K562 (cell line): ENCODE measurements around the gene STX17.

ENCODE experiments used
- CEBPB ChIP-seq: fragments of 450-650 bp; IDR thresholded peaks from 2 replicates; pipeline ENCODE4 v1.6.1; 2016; ENCODE audit warnings: missing genetic modification characterization, missing compliant biosample characterization
- FOXJ3 ChIP-seq: sonication (generic); formaldehyde crosslinking; IDR thresholded peaks from 2 replicates; pipeline ENCODE4 v1.4.0; 2020; ENCODE audit warnings: mild to moderate bottlenecking, missing genetic modification reagents
- NR2F6 ChIP-seq: fragments of 450-650 bp; formaldehyde crosslinking; IDR thresholded peaks from 2 replicates; pipeline ENCODE4 v1.4.0; 2020; ENCODE audit warnings: mild to moderate bottlenecking
- POLR2AphosphoS5 ChIP-seq: IDR thresholded peaks from 2 replicates; pipeline ENCODE4 v1.6.1; 2011; ENCODE audit warnings: mild to moderate bottlenecking, low read depth, low read length, moderate library complexity; ENCODE audit not compliant: control insufficient read depth, insufficient read depth
- POLR3A ChIP-seq: IDR thresholded peaks from 2 replicates; pipeline ENCODE4 v1.6.1; 2011; ENCODE audit warnings: borderline replicate concordance, mild to moderate bottlenecking, moderate library complexity; ENCODE audit not compliant: insufficient read length, insufficient read depth; ENCODE audit errors: extremely low read depth
- SMAD3 ChIP-seq: fragments of 450-650 bp; formaldehyde crosslinking; conservative IDR thresholded peaks from 2 replicates; pipeline ENCODE4 v1.4.0; 2020; ENCODE audit warnings: mild to moderate bottlenecking
- ZNF274 ChIP-seq: IDR thresholded peaks from 2 replicates; pipeline ENCODE4 v1.6.1; 2011; ENCODE audit warnings: low read depth, mild to moderate bottlenecking, low read length, moderate library complexity, borderline replicate concordance
- TF ChIP-seq, protein P1 (sequence below), 3 experiments: IDR thresholded peaks in 2 of 3; conservative IDR thresholded peaks in 1 of 3; 2 replicates each; pipeline ENCODE4 v1.5.1; 2011 to 2012; ENCODE audit warnings: low read length in 3 of 3, mild to moderate bottlenecking in 3 of 3, control low read depth in 2 of 3, improper control_type of control experiment in 1 of 3, inconsistent platforms in 1 of 3, low read depth in 1 of 3, mixed read lengths in 1 of 3, moderate library complexity in 1 of 3; ENCODE audit not compliant: insufficient read depth in 2 of 3
- TF ChIP-seq, protein P2 (sequence below), 2 experiments: fragments of 450-650 bp; formaldehyde crosslinking in 1 of 2; IDR thresholded peaks; 2 replicates each; pipeline versions ENCODE4 v1.4.0 to v1.6.1; 2014 to 2020; ENCODE audit warnings: mild to moderate bottlenecking in 2 of 2, borderline replicate concordance in 1 of 2, low read depth in 1 of 2

DNA sequence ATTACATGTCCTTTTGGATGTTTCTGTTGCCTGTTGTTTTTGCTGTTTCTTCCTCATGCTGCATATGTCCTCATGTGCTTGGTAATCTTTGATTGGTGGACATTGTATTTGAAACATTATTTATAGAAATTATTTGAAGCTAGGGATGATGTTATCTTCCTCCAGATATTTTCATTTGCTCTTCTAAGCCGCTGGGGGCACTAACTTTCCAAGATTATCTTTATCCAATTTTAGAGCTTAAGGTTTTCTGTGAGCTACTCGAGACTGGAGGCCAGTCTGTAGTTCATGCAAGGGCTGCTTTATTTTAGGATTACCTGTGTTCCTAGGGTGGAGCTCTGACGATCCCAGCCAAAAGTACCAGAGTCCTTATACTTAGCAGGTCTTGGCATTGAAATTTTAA lies 40.9 kb downstream of the STX17 start:
- TF ChIP-seq, protein P1, sequence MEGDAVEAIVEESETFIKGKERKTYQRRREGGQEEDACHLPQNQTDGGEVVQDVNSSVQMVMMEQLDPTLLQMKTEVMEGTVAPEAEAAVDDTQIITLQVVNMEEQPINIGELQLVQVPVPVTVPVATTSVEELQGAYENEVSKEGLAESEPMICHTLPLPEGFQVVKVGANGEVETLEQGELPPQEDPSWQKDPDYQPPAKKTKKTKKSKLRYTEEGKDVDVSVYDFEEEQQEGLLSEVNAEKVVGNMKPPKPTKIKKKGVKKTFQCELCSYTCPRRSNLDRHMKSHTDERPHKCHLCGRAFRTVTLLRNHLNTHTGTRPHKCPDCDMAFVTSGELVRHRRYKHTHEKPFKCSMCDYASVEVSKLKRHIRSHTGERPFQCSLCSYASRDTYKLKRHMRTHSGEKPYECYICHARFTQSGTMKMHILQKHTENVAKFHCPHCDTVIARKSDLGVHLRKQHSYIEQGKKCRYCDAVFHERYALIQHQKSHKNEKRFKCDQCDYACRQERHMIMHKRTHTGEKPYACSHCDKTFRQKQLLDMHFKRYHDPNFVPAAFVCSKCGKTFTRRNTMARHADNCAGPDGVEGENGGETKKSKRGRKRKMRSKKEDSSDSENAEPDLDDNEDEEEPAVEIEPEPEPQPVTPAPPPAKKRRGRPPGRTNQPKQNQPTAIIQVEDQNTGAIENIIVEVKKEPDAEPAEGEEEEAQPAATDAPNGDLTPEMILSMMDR (IDR thresholded peaks at IDR 0.05 in 2 of 3, conservative IDR thresholded peaks at IDR 0.05 in 1 of 3; ENCODE audit: insufficient read depth in 2 of 3, low read depth in 1 of 3, low read length in 3 of 3): peak; percentile 36 to 45 (median 44); a peak in 5 of 6 replicates
- no peak for TF ChIP-seq POLR2AphosphoS5
- TF ChIP-seq SMAD3 (CRISPR knock-in tag): no peak
- no peak for TF ChIP-seq NR2F6 (CRISPR knock-in tag)
- TF ChIP-seq POLR3A: no peak
- TF ChIP-seq CEBPB (tag): no peak
- TF ChIP-seq, protein P2, sequence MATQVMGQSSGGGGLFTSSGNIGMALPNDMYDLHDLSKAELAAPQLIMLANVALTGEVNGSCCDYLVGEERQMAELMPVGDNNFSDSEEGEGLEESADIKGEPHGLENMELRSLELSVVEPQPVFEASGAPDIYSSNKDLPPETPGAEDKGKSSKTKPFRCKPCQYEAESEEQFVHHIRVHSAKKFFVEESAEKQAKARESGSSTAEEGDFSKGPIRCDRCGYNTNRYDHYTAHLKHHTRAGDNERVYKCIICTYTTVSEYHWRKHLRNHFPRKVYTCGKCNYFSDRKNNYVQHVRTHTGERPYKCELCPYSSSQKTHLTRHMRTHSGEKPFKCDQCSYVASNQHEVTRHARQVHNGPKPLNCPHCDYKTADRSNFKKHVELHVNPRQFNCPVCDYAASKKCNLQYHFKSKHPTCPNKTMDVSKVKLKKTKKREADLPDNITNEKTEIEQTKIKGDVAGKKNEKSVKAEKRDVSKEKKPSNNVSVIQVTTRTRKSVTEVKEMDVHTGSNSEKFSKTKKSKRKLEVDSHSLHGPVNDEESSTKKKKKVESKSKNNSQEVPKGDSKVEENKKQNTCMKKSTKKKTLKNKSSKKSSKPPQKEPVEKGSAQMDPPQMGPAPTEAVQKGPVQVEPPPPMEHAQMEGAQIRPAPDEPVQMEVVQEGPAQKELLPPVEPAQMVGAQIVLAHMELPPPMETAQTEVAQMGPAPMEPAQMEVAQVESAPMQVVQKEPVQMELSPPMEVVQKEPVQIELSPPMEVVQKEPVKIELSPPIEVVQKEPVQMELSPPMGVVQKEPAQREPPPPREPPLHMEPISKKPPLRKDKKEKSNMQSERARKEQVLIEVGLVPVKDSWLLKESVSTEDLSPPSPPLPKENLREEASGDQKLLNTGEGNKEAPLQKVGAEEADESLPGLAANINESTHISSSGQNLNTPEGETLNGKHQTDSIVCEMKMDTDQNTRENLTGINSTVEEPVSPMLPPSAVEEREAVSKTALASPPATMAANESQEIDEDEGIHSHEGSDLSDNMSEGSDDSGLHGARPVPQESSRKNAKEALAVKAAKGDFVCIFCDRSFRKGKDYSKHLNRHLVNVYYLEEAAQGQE (IDR thresholded peaks at IDR 0.05; ENCODE audit: borderline replicate concordance): no peak
- TF ChIP-seq, protein P2 (CRISPR knock-in tag; IDR thresholded peaks at IDR 0.05; ENCODE audit: low read depth): no peak
- no peak for TF ChIP-seq ZNF274
- no peak for TF ChIP-seq FOXJ3 (CRISPR knock-in tag)
